ENCODE measurements around the gene MSH5. TPM values are rescaled to one million over a fixed set of nuclear protein-coding genes. Genes with fewer than 3 reads are reported as not detected.

MSH5 gene
- total and polyA plus RNA-seq, 9 of the 15 experiments (the other 6 are each of a cell fraction or from before 2014, with no cell fraction given), result 12.5 to 104 (median 46.6) TPM

DNA sequence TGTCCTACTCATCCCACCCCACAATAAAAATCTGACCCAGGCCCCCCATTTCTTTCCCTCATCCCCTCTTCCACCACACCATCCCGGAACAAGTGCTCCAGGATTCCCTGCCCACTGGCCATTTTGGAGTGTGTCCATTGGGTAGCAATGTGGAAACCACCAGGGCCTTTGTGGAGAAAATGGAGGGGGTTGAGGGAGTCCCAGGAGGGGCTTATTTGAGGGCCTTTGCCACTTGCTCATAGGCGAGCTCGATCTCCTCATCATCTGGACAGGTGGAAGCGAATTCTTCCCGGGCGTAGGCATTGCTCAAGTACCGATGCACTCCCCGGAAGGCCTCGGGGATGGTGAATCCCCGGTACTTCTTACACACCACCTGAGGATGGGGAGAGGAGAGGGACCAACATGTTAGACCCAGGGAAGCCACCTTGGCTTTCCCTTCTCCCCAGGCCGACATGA, 9.1 kb upstream of the MSH5 start (continued):
- TF ChIP-seq HDAC8 (tag; IDR thresholded peaks at IDR 0.05) (no peak), ARID2 (IDR thresholded peaks at IDR 0.05) (peak; percentile 3; the same call in 1 of the 2 replicates), ZNF354B (CRISPR knock-in tag; IDR thresholded peaks at IDR 0.05) (no peak), FOXK1 (CRISPR knock-in tag; IDR thresholded peaks at IDR 0.05; ENCODE audit: borderline replicate concordance) (no peak), JUN (IDR thresholded peaks at IDR 0.05; ENCODE audit: borderline replicate concordance, low read depth, low read length) (no peak), JUN (CRISPR knock-in tag; IDR thresholded peaks at IDR 0.05; ENCODE audit: borderline replicate concordance) (0 out of 2 replicates have a peak, but pooled peaks have one; percentile 45), ZNF780A (CRISPR knock-in tag; IDR thresholded peaks at IDR 0.05) (no peak), ZNF696 (CRISPR knock-in tag; conservative IDR thresholded peaks at IDR 0.05) (no peak), TEAD1 (CRISPR knock-in tag; IDR thresholded peaks at IDR 0.05) (no peak), ATF7 (IDR thresholded peaks at IDR 0.05) (no peak), NCOA2 (IDR thresholded peaks at IDR 0.05; ENCODE audit: partially characterized antibody in 2 of 2) (no peak), PTRF (tag; IDR thresholded peaks at IDR 0.05) (no peak), ZNF274 (IDR thresholded peaks at IDR 0.05; ENCODE audit: borderline replicate concordance, low read depth, low read length) (0 out of 2 replicates have a peak, but pooled peaks have one; percentile 13)
- TF ChIP-seq, protein P1, sequence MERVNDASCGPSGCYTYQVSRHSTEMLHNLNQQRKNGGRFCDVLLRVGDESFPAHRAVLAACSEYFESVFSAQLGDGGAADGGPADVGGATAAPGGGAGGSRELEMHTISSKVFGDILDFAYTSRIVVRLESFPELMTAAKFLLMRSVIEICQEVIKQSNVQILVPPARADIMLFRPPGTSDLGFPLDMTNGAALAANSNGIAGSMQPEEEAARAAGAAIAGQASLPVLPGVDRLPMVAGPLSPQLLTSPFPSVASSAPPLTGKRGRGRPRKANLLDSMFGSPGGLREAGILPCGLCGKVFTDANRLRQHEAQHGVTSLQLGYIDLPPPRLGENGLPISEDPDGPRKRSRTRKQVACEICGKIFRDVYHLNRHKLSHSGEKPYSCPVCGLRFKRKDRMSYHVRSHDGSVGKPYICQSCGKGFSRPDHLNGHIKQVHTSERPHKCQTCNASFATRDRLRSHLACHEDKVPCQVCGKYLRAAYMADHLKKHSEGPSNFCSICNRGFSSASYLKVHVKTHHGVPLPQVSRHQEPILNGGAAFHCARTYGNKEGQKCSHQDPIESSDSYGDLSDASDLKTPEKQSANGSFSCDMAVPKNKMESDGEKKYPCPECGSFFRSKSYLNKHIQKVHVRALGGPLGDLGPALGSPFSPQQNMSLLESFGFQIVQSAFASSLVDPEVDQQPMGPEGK (CRISPR knock-in tag; IDR thresholded peaks at IDR 0.05; ENCODE audit: borderline replicate concordance), result no peak
- TF ChIP-seq, protein P2, sequence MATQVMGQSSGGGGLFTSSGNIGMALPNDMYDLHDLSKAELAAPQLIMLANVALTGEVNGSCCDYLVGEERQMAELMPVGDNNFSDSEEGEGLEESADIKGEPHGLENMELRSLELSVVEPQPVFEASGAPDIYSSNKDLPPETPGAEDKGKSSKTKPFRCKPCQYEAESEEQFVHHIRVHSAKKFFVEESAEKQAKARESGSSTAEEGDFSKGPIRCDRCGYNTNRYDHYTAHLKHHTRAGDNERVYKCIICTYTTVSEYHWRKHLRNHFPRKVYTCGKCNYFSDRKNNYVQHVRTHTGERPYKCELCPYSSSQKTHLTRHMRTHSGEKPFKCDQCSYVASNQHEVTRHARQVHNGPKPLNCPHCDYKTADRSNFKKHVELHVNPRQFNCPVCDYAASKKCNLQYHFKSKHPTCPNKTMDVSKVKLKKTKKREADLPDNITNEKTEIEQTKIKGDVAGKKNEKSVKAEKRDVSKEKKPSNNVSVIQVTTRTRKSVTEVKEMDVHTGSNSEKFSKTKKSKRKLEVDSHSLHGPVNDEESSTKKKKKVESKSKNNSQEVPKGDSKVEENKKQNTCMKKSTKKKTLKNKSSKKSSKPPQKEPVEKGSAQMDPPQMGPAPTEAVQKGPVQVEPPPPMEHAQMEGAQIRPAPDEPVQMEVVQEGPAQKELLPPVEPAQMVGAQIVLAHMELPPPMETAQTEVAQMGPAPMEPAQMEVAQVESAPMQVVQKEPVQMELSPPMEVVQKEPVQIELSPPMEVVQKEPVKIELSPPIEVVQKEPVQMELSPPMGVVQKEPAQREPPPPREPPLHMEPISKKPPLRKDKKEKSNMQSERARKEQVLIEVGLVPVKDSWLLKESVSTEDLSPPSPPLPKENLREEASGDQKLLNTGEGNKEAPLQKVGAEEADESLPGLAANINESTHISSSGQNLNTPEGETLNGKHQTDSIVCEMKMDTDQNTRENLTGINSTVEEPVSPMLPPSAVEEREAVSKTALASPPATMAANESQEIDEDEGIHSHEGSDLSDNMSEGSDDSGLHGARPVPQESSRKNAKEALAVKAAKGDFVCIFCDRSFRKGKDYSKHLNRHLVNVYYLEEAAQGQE (IDR thresholded peaks at IDR 0.05; ENCODE audit: borderline replicate concordance), result no peak
- TF ChIP-seq, protein P2 (CRISPR knock-in tag; IDR thresholded peaks at IDR 0.05; ENCODE audit: low read depth), result no peak
- TF ChIP-seq, protein P3, sequence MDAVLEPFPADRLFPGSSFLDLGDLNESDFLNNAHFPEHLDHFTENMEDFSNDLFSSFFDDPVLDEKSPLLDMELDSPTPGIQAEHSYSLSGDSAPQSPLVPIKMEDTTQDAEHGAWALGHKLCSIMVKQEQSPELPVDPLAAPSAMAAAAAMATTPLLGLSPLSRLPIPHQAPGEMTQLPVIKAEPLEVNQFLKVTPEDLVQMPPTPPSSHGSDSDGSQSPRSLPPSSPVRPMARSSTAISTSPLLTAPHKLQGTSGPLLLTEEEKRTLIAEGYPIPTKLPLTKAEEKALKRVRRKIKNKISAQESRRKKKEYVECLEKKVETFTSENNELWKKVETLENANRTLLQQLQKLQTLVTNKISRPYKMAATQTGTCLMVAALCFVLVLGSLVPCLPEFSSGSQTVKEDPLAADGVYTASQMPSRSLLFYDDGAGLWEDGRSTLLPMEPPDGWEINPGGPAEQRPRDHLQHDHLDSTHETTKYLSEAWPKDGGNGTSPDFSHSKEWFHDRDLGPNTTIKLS (IDR thresholded peaks at IDR 0.05; ENCODE audit: borderline replicate concordance, low read depth), result no peak
